NCI-H69 (cell line): ENCODE measurements around the gene PLCB1.
"Not testable (repeated sequence)": the region's sequence is repeated elsewhere in the genome, so short reads cannot be mapped to it uniquely, and the experiment has no call there.

ENCODE experiments used
- DNase-seq: peaks from one replicate; lab custom pipeline; 2025; lab: John Stamatoyannopoulos, UW

Gene PLCB1

DNA sequence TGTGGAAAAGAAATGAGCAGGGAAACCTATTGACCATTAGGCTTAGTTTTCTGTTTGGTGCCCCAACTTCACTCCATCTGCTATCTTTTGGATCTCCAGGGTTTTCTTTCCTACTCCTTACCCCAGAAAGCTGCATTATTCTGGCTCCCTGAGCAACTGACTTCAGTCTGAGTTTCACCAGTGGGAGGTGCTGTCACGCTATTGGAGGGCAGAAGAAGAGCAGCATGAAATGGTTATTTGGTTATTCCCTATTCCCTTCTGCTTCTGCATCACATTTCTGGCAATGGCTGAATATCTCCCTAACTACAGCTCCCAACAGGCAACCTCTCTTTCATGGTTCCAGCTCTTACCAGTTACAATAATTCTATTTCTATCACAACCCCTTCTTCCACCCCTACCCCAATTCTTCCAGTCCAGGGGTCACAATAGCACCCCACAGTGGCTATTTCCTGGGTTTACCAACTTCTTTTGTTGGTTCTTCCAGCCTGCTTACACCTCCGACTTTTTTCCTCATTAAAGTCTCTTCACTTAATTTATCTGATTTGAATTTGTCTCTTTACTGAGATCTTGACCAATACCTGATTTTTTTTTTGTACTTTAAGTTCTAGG, 311.5 kb downstream of the PLCB1 start:
- DNase-seq = peak; percentile 58

DNA sequence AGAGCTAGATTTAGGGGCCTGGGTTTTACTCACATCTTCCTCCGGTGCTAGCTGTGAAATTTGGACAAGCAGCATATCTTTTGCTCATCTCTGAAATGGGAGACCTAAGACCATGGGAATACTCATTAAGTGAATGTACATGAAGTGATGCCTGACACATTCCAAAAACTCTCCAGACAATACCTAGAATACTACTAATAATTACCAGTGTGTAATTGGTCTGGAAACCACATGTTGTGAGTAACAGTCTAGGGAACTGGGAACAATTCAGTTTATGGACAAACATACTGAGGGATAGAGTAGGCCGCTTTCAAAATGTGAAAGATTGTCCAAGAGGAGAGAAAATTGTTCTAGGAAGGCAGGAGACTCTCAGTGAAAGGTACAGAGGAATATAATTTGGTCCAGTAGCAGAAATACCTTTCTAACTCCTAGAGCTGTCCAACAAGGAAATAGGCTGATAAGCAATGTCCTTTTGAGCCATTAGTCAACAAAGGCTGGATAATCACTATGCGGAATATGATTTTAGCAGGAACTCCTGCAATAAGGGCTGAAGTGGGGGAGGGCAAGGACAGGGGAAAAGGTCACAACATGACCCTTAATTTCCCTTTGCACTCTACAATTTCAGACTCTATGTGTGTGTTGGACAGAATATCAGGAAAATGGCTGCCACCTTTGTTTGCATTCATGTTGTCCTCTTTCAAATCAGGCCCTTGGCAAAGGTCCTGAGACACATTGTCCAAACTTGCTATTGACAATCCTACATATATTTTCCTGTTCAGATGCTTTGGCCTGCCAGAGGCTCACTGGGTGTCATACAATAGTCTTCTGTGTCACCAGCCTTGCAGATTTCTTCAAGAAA, 315.4 kb downstream of the PLCB1 start:
- no peak for DNase-seq

DNA sequence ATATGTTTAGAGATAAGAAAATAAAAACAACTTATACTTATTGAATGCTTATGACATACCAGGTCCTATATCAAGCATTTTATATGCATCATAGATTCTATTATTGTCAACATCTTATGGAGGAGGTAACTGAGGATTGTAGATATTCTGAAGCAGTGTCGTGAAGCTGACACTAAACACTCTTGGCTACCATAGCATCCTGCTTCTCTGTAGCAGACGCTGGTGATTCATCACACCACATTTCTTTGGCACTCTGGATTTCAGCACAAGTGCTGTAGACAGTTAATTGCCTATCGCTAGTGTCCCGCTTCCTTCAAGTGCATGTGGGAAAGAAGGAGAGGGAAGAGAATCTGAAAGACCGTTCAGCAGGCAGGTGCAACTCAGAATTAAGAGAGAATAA, 317.1 kb downstream of the PLCB1 start:
- no peak for DNase-seq

DNA sequence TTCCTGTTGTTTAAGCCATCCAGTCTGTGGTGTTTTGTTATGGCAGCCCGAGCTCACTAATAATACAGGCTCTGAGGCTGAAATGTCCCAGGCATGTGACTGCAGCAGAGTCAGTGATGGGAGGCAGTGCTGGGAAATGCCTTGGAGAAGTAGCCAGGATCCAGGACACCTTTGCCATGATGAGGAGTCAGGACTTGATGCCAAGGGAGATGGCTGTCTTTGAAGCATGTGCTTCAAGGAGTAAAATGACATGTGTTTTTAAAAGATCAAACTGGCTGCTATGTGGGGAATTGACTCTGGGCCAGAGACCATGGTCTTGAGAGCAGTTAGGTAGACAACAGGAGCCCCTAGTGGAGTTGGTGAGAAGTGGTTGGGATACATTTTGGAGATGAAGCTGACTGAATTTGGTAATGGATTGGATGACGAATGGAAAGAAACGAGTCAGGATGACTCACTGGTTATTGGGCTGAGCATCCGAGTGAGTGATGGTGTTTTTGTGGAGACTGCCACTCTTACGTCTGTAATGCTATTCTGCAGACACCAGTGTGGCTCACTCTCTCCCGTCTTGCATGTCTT, 322.2 kb downstream of the PLCB1 start:
- peak; percentile 75 for DNase-seq

DNA sequence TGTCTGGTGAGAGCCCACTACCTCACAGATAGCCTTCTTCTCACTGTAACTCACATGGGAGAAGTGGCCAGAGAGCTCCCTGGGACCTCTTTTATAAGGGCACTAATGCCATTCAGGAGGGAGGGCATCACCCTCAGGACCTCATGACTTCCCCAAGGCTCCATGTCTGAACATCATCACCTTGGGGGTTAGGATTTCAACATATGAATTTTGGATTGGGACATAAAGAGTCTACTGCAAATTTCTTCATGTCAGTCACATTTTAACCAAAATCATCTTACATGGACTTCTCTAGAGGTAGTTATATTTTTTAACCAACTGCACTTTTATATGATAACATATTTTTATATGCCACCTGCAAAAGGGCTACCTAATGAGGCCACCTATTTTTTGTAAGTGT, 324.7 kb downstream of the PLCB1 start:
- no peak for DNase-seq

DNA sequence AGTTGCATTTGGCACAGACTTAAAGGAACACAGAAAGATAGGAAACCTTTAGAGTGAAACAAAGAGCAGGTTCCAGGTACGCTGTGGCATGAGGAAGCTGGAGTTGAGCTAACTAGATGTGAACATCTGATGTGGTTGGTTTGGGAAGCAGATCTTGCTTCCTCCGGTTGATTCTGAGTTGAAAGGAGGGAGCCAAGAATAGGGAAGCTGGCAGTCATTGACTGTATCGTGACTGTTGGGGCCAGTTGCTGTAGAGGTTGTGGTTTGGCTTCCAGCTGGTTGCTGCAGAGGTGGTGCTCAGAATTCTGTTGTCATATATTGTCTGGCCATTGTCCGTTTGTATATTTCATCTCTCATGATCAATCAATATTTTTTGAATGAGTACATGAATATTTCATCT, 325.9 kb downstream of the PLCB1 start:
- no peak for DNase-seq

DNA sequence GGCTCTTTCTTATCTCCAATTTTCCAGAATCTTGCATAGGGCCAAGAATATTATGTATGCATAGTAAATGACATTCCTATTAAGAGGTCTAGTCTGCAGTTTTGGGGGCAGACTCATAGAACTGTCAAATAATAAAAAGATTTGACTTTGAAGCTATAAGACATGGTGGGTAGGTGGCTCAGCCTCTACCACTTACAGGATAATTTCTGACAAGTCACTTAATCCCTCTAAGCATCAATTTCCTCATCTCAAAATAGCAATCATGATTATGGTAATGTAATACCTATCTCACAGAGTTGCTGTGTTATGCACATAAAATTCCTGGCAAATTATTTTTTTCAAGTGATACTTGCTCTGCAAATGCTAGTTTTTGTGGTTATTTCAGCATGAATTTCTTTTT, 329.1 kb downstream of the PLCB1 start:
- DNase-seq = peak; percentile 32

DNA sequence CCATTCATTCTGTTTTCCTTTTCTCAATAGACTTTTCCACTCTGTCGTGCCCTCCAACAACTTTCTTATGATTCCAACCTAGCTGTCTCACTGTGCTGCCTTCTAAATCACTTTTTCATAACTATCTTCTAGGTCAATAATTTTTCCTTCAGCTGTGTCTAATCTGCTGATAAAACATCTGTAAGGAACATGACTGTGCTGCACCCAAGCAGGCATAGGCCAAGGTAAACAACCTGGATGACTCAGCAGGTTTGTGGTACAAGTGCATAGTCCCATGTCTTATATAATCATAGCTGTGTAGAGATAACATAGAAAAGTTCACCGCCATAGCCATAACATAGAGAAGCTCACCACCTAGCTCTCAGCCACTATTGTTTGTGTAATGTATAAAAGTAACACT, 332.3 kb downstream of the PLCB1 start:
- peak; percentile 33 for DNase-seq

DNA sequence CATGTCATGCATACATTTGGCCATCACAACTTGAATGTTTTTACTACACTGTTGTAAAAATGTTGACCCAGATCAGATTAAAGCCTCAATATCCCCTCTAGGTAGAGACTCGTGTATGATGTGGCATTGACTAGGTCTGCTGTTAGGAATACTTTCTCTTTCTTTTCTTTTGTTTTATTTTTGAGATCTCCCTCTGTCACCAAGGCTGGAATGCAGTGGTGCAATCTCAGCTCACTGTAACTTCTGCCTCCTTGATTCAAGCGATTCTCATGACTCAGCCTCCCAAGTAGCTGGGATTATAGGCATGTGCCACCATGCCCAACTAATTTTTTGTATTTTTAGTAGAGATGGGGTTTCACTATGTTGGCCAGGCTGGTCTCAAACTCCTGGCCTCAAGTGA, 334.7 kb downstream of the PLCB1 start:
- DNase-seq = not testable (repeated sequence)

DNA sequence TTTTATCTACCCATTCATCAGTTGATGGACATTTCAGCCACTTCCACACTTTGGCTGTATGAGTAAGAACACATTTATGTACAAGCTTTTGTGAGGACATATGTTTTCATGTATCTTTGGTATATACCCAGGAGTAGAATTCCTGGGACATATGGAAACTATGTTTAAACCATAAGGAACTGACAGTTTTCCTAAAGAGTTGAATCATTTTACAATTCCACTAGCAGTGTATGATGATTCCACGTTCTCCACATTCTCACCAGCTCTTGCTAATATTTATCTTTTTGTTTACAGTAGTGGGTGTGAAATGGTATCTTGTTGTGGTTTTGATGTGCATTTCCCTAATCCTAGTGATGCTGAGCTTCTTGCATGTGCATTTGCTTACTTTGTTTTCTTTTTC, 338.1 kb downstream of the PLCB1 start:
- no peak for DNase-seq

DNA sequence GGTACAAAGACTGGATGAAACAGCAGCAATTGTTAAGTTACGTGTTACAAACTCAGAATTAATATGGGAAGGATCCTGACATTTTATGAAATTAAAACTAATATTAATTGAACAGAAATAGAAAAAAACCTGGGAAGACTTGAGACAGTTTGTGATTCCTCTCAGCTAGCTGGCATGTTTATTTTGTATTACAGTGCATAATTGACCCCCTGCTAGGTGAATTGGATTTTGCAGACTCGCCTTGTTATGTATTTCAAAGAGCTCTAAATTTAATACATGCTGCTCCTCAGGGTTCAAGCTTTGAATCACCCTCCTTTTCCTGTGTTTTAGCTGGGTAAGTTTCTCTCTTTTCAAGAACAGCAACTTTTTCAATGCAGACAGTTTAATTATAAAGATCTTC, 339.4 kb downstream of the PLCB1 start:
- peak; percentile 91 for DNase-seq

DNA sequence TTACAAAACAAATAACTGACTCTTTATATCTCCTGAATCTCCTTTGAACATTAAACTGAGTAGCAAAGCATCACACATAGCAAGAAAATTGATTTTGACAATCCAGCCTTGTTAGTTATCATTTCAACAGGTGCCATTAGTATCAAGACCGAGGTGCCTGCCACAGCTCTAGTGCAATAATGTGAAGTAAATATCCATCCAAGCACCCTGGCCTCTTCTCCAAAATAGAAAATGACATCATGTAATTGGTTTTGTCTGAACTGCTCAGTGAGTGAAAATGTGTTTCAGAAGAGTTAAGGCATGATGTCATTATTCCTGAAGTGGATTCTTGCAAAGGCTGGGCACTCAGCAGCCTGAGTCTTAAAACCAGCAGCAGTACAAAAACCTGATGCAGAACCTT, 341.4 kb downstream of the PLCB1 start:
- peak; percentile 84 for DNase-seq

DNA sequence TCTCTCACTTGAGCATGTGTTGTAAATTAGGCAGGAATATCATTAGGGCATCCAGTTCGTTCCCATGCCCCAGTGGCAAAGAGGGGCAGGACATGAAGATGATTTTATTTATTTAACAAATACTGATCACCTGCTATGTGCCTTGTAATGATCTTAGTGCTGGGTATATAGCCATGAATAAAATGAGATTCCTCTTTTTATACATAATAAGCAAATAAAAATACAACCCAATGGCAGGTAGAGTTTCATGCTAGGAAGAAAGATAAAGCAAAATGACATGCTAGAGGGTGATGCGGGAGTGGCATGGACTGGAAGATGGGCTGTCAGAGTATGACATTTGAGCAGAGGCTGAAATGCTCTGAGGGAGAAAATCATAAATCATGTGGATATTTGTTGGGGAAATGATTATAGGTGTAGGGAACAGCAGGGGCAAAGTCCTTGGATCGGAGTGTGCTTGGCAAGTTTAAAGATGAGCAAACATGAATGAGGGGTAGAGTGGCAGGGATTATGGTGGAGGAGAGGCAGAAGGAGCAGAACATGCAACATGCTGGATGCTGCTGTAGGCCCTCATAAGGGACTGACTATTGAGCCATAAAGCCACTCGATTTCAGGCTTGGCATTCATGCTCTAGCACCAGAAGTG, 342.1 kb downstream of the PLCB1 start:
- DNase-seq = peak; percentile 93

DNA sequence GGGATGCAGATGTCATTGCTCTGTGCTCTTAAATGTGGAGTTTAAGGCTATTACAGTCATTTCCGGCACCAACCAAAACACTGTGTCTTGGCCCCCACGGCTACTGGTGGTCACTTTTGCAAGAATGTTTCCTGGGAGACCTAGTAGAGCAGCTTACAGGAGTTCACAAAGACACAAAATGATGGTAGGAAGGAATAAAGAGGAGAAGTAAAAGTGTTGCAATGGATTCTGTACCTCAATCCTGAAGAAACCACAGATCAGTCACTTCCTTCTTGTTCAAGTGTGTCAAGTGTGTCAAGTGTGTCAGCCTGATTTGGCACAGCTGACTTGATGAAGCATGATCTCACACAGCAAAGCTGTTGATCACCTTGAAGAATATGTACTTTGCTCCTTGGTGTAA, 344.0 kb downstream of the PLCB1 start:
- DNase-seq = no peak

DNA sequence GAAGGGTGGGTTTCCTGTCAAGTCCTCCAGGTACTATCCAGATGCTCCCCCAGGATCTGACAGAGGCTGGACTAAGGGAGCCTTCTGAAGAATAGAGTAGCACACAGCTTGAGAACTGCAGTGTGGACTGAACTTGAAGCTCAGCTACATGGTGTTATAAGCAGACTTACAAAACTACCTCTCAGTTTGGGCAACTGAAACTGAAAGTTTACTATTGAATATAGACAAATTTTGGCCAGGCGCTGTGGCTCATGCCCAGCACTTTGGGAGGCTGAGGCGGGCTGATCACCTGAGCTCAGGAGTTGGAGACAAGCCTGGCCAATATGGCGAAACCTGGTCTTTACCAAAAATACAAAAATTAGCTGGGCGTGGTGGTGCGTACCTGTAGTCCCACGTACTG, 348.5 kb downstream of the PLCB1 start:
- no peak for DNase-seq

DNA sequence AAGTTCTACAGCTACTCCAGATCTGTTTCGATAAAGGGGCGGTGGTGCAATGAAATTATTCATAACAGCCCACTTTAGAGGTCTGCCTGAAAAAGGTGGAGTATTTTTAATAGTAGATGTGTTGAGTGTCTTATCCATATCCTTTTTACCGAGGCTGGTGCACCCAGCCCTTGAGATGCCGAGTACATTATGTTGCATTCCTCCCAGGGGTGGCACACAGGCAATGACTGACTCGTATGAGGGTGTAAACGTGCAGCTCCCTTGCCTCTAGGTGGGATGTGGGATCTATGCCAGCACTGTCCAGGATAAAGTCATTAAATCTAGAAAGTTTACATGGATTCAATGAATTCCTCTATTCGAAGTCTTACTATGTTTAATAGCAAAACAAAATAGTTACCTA, 355.6 kb downstream of the PLCB1 start:
- peak; percentile 22 for DNase-seq

DNA sequence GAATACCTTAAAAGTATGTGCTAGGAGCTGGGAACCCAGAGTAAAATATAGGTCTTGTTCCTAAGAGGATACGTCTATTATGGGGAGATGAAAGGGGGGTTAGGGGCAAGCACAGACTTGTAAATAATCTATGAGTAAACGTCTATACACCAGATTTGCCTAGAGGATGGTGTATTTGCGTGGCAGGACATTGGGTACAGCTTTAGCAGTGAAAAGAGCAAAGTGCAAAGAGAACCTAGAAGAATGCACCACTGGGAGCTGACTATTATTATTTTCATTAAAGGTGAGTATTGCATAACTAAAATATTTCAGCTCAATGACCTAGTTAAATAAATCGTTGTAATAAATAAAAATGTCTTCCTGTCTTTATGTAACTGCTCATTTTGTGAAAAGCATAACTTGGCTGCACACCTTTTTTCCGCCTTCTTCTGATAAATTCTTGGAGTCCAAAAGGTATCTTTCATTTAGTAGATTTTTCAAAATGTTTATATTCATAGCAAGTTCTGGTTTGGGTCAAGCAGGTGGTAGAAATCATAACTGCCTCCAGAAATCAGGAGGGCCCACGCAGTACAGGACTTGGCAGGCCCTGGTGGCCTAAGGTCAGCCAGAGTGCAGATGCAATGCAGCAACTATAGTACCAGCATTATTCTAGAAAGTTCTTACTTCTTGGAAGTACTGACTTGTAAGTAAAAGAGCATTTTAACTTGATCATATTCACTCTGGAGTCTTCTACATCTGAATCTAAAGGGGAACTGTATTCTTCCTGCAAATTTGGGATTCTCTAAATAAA, 357.2 kb downstream of the PLCB1 start:
- peak; percentile 64 for DNase-seq

DNA sequence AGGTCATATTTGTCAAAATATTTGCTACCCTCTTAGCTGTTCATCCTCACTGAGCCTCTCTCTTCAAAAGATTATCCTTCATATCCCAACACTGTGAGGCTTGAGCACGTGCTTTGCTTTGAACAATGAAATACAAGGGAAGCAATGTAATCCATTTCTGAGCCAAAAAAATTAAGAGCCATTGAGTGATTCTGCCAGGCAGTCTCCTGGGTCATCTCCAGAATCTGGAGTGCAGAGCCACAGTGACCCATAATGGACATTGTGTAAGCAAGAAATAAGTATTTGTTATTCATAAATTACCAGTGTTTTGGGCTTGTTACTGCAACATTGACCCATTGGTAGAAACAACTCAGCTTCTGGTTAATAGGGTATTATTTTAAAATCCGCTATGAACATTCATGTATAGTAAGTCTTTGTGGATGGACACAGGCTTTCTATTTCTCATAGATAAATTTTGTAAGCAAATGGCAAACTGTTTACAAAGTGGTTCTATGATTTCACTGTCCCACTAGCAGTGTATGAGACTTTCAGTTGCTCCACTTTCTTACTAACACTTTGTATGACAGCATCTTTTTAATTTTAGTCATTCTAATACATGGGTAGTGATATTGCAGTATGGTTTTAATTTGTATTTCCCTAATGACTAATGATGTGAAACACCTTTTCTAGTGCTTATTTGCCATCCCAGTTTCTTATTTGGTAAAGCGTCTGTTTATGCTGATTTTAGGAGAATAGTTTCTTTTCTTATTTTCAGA, 358.2 kb downstream of the PLCB1 start:
- no peak for DNase-seq

DNA sequence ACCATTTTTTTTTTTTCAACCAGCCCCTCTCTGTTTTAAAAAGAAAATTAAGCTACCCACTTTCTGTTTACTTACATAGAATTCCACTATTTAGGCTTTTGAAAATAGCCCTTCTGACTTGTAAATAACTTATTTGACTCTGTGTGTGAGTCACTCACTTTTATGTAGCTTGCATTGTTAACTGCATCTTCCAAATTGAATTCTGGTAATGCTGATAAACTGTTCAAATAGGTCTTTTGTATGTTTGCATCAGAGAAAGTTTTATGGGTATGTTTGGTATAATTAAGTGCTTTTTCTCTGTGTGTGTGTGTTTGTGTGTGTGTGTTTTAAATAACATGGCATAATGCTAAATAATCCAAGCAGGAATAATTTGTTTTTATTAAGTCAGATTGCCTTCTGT, 360.1 kb downstream of the PLCB1 start:
- DNase-seq = peak; percentile 69

DNA sequence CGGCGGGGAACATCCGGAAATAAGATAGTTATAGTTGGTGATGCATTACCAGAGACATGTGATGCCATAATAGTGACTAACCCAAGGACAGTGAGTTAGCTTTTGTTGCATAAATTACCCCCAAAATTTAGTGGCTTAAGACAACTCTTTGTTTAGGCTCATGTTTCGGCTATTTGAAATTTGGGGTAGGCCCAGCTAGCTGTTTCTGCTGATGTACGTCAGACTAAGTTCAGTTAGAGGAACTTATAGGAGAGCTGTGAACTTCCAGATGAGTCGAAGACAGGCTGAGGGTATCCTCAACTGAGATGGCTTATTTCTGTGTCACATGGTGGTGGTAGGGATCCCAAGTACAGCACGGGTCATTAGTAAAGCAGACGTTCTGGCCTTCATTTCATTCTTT, 366.5 kb downstream of the PLCB1 start:
- DNase-seq = no peak

DNA sequence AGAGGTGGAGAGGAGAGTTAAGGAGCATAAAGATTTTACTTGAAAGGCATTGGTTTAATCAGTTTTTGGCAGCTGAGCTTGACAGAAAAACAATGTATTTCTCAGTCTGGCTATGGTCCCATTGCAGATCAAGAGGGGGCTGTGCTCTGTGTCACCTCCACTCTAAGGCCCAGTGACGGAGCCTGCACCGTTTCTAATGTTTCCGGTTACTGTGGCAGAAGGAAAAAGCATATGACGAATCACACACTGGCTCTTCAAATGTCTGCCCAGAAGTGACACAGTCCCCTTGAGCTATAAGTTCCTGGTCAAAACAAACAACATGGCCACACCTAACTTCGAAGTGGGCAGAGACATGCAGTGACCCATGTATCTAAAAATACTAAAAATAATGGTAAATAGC, 372.0 kb downstream of the PLCB1 start:
- no peak for DNase-seq
